Measurements from ENCODE around the gene UQCRHL.

The UQCRHL gene

GRCh38 chr1:15758343-15758931 lies 49.0 kb downstream of the UQCRHL start, which contains the start of gene FBLIM1:
Gene FBLIM1 (plus strand): TSS chr1:15758795. CDS start chr1:15764984, 6,189 bp downstream.
- DNase-seq (ENCODE audit: low spot score) = no peak

DNA sequence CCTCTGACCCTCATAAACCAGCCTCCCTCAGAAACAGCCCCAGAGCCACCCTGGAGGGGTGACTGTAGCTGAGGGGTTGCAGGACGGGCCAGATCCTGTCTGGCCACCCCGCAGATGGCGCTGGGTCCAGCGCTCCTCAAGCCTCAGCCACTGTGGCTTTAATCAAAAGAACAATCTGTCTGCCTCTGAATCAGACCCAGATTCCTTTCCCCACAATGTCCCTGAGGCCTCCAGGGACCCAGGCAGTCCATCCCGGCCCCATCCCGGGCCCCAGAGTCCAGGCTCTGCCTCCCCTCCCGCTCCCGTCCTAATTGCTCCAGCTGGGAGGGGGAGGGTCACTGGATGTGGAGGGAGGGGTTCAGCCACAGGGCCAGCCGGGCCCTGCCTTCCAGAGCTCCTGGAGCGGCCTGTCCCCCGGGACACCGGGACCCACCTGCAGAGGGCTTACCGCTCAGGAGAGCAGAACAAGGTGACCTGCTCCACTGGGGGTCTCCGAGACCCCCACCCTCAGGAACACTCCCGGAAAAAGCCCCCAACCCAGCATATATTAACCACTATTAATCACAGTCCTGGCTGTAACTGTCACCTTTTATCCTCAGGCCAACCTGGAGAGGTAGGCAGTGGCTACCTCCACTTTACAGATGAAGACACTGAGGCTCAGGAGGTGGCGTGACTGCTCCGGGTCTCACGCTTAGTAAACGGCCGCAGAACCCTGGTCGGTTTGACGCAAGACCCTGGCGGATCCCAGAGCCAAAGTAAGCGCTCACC lies 49.7 kb downstream of the UQCRHL start:
- DNase-seq (ENCODE audit: low spot score) = no peak
